GM19240 (cell line): ENCODE data around the gene TP63.
"Not testable (repeated sequence)": the region's sequence is repeated elsewhere in the genome, so short reads cannot be mapped to it uniquely, and the experiment has no call there.

Experiments
- DNase-seq: peaks from one replicate; pipeline ENCODE4 v3.0.0; 2011; ENCODE audit warnings: low spot score; ENCODE audit not compliant: insufficient read length

TP63 gene

GRCh38 chr3:189631373-189631408 lies at the start of gene TP63:
Gene TP63, plus strand, starts transcription at chr3:189631389. Its CDS starts 127 bp downstream, at chr3:189631516.
- no peak for DNase-seq

GRCh38 chr3:189582179-189582578 lies 49.0 kb upstream of the TP63 start:
- no peak for DNase-seq

GRCh38 chr3:189584645-189585044 lies 46.5 kb upstream of the TP63 start:
- DNase-seq, result no peak

DNA sequence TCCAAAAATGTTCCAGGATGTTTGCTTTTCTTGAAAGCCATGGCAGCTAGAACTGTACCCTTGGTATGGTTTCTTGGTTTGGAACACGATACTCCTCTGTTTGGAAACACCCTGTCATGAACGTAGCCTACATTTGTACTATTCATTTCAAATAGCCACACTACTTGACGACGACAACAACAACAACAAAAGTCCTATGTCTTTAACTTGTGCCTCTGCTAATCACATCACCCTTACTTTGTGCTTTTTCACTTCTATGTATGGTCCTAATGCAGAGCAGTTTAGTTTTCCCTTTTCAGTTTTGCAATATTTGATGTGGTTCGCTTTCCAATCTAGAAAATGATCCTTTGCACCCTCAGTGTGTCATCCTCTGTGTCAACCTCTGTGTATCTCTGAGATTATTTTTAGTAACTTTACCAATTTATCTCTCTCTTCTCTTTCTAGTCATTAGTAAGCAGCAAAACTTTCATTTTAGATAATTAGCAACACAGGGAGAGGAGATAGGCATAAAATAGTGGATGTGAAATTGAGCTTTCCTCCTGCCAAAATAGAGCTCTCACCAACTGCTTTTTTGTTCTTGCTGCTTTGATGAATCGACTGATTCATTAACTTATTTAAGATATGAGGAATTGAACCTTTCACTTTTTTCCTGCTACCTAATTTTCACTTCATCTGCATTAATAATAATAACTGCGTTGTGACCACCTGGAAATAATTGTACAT lies 44.1 kb upstream of the TP63 start:
- DNase-seq, result no peak

DNA sequence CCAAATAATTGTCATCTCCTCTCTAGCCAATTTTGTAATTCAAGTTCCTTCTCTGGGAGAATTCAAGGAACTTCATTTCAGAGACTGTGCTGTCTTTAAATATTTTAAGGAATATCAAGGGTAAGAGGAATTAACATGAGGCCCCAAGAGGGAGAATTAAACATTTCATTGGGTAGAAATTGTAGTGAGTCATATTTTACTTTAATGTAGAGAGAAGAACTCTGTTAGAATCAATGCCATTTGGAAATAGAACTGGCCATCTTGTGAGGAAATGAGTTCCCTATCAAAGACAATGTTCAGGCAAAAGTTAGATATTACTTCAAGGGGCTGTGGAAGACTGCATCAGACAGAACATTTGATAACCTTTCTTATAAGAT lies 43.5 kb upstream of the TP63 start:
- no peak for DNase-seq

GRCh38 chr3:189588070-189588469 lies 43.1 kb upstream of the TP63 start:
- DNase-seq, result no peak

DNA sequence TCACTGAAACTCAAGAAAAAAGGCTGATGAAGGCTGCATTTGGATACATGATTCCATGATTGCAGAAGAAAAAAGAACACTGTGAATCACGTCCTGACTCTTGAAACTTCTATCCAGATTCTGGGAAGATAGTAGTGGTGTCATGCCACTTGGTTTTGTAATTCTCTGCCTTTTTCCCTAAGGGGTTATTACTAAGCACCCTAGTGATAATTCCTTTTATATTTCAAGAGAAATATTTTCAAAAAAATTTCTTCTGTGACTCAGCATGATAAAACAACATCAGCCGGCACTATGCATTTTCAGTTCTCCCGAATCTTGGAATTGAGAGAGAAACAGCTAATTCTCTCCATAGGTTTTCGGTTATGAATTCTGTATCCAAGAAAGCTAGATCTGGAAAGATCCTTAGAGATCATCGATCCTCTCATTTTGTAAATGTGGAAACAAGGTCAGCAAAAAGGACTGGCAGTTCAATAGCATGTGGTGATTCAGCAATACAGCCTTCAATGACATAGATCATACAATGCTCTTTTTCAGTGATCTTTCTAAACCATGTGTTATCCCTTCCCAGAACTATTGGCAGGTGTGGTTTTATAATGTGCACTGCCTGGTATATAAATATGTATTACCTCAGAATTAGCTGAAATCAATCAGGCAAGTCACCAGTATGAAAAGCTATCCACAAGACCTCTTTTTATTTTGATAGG lies 42.6 kb upstream of the TP63 start:
- no peak for DNase-seq

DNA sequence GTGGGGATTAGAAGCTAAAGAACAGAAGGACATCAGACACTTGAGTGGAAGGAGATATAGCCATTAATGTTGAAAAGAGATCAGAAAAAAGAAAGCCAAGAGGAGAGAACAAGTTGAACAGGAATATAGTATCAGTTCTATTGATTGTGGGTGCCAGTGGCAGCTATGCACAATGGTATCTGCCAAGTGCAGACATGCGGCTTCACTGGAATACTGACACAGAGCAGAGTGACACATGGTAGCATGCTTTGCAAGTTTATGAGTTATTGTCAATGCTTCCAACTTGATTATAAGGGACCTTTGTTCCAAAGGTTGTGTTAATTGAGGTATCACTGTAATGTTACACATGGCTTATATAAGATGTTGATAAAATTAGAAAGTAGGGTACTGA lies 42.0 kb upstream of the TP63 start:
- DNase-seq, result no peak

DNA sequence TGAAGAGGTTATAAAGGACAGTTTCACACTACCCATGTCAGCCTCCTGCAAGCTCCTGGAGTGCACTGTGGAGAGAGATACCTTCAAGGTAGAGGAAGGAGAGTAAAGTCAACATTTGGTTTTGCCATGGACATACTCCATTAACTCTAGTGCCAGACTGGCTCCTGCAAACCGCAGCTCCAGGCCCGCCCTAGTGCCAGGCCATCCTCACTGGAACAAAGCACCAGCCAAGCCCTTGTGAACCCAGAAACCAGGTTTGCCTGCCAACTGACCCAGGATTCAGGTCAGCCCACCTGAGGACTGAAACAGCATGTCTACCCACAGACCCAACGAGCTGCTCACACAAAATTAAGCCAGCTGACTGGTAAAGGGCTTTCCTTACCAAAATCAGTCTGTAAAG lies 41.0 kb upstream of the TP63 start:
- DNase-seq, result no peak

DNA sequence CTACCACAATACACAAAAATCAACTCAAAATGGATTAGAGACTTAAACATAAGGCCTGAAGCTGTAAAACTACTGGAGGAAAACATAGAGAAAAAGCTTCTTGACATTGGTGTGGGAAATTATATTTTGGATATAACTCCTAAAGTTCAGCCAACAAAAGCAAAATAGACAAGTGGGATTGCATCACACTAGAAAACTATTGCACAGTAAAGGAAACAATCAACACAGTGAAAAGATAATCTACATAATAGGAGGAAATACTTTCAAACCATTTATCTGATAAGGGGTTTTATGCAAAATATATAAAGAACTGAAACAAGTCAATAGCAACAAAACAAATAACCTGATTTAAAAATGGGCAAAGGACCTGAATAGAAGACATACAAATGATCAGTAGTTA lies 37.6 kb upstream of the TP63 start:
- no peak for DNase-seq

- DNase-seq, result not testable (repeated sequence)
These were observed 34.9 kb upstream of the TP63 start for GRCh38 chr3:189596078-189596979.

DNA sequence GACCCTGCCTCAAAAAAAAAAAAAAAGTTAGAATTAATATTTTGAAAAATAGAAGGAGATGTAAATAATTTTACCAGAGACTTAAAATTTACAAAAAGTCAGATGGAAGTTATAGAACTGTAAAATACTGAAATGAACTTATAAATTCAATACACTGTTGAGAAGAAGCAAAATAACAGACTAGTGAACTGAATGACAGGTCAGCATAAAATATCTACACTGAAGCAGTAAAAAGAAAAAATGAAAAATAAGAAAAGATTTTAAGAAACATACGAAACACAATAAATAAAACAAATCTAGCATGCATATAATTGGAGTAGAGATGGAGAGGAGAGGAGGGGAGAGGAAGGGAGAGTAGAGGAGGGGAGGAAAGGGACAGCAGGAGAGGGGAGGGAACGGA lies 33.3 kb upstream of the TP63 start:
- DNase-seq, result no peak

- DNase-seq, result no peak
These were observed 32.5 kb upstream of the TP63 start for GRCh38 chr3:189598530-189599225.

DNA sequence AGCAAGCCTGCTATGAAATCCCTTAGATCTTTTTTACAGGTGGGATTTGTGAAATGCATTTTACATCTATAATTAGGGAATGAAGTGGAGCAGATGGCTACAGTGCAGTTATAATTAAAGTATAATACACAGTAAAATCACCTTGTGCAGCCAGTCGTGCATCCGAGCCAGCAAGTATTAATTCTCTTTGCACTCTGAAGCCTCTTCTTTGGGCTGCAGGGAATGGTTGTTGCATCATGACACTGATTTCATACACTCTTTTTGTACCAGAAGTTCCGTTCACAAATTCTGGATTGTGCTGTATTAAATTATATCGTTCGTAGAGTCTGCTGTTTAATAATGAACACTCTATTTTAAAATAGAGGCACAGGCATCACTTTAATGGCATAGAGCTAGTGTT lies 28.7 kb upstream of the TP63 start:
- DNase-seq, result no peak

- no peak for DNase-seq
These were observed 25.5 kb upstream of the TP63 start for GRCh38 chr3:189605717-189606116.

GRCh38 chr3:189606774-189607173 lies 24.4 kb upstream of the TP63 start:
- no peak for DNase-seq

GRCh38 chr3:189612641-189613040 lies 18.5 kb upstream of the TP63 start:
- not testable (repeated sequence) for DNase-seq

GRCh38 chr3:189613122-189613521 lies 18.1 kb upstream of the TP63 start:
- DNase-seq, result no peak

- DNase-seq, result no peak
These were observed 9.1 kb upstream of the TP63 start for GRCh38 chr3:189621948-189622603.

- no peak for DNase-seq
These were observed 8.6 kb upstream of the TP63 start for GRCh38 chr3:189622629-189623028.

DNA sequence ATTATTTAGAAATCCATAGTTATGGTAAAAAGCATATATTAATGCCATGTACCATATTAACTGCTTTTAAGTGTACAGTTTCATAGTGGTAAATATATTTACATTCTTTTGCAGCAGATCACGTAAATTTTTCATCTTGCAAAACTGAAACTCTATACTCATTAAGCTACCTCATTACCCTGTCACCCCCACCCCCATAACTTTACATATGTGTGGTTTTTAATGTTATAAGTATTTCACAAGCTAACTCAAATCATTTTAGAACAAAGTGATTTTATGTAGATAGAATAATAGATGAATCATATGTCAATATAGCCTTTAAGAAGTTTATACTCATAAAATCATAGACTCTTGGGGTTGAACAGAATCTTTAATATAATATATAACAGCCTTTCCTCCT lies 7.1 kb upstream of the TP63 start:
- no peak for DNase-seq

DNA sequence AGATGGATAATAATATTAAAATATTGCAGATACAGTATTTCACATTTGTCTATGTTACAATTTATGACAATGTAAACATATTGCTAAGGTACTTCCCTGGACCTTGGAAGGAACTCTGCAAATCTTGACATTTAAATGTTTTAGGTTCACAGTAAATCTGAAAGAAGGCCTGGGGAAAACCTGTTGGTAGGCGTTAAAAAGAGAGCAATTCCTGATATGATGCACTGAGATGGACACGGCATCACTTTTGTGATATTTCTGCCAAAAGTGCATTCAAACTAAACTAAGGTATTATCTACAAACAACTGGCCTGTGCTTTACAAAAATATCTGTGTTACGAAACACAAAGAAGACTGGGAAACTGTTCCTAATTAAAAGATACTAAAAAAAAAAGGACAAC lies 6.1 kb upstream of the TP63 start:
- no peak for DNase-seq
